ENCODE results near the gene RPH3AL. TPM values are rescaled to one million over a fixed set of nuclear protein-coding genes. Genes with fewer than 3 reads are reported as not detected.
"Not testable (repeated sequence)": the region's sequence is repeated elsewhere in the genome, so short reads cannot be mapped to it uniquely, and the experiment has no call there.

The RPH3AL gene
- total and polyA plus RNA-seq, 10 of the 15 experiments (the other 5 are each of a cell fraction or from before 2014, with no cell fraction given), result 0.04 to 1.2 (median 0.47) TPM; not detected in 2

DNA sequence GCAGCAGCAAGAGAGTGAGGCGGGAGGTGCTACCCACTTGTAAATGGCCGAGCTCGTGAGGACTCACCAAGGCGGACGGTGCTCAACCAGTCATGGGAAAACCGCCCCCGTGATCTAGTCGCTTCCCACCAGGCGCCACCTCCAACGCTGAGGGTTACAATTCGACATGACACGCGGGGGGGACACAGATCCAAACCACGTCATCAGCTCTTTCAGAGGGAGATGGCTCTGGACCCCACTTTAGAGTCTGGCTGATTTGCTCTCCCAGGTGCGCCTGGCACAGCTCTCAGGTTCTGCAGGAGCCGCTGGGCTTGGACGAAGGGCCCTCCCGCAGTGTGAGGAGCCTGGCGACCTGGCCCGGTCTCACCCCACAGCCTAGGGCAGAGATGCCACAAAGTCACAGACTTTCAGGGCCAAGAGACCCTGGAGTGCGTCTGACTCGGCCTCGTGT lies 150.1 kb downstream of the RPH3AL start (continued):
- TF ChIP-seq, protein P1, sequence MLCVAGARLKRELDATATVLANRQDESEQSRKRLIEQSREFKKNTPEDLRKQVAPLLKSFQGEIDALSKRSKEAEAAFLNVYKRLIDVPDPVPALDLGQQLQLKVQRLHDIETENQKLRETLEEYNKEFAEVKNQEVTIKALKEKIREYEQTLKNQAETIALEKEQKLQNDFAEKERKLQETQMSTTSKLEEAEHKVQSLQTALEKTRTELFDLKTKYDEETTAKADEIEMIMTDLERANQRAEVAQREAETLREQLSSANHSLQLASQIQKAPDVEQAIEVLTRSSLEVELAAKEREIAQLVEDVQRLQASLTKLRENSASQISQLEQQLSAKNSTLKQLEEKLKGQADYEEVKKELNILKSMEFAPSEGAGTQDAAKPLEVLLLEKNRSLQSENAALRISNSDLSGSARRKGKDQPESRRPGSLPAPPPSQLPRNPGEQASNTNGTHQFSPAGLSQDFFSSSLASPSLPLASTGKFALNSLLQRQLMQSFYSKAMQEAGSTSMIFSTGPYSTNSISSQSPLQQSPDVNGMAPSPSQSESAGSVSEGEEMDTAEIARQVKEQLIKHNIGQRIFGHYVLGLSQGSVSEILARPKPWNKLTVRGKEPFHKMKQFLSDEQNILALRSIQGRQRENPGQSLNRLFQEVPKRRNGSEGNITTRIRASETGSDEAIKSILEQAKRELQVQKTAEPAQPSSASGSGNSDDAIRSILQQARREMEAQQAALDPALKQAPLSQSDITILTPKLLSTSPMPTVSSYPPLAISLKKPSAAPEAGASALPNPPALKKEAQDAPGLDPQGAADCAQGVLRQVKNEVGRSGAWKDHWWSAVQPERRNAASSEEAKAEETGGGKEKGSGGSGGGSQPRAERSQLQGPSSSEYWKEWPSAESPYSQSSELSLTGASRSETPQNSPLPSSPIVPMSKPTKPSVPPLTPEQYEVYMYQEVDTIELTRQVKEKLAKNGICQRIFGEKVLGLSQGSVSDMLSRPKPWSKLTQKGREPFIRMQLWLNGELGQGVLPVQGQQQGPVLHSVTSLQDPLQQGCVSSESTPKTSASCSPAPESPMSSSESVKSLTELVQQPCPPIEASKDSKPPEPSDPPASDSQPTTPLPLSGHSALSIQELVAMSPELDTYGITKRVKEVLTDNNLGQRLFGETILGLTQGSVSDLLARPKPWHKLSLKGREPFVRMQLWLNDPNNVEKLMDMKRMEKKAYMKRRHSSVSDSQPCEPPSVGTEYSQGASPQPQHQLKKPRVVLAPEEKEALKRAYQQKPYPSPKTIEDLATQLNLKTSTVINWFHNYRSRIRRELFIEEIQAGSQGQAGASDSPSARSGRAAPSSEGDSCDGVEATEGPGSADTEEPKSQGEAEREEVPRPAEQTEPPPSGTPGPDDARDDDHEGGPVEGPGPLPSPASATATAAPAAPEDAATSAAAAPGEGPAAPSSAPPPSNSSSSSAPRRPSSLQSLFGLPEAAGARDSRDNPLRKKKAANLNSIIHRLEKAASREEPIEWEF (IDR thresholded peaks at IDR 0.05; ENCODE audit: insufficient replicate concordance, low read depth, low read length), result no peak
- TF ChIP-seq, protein P2, sequence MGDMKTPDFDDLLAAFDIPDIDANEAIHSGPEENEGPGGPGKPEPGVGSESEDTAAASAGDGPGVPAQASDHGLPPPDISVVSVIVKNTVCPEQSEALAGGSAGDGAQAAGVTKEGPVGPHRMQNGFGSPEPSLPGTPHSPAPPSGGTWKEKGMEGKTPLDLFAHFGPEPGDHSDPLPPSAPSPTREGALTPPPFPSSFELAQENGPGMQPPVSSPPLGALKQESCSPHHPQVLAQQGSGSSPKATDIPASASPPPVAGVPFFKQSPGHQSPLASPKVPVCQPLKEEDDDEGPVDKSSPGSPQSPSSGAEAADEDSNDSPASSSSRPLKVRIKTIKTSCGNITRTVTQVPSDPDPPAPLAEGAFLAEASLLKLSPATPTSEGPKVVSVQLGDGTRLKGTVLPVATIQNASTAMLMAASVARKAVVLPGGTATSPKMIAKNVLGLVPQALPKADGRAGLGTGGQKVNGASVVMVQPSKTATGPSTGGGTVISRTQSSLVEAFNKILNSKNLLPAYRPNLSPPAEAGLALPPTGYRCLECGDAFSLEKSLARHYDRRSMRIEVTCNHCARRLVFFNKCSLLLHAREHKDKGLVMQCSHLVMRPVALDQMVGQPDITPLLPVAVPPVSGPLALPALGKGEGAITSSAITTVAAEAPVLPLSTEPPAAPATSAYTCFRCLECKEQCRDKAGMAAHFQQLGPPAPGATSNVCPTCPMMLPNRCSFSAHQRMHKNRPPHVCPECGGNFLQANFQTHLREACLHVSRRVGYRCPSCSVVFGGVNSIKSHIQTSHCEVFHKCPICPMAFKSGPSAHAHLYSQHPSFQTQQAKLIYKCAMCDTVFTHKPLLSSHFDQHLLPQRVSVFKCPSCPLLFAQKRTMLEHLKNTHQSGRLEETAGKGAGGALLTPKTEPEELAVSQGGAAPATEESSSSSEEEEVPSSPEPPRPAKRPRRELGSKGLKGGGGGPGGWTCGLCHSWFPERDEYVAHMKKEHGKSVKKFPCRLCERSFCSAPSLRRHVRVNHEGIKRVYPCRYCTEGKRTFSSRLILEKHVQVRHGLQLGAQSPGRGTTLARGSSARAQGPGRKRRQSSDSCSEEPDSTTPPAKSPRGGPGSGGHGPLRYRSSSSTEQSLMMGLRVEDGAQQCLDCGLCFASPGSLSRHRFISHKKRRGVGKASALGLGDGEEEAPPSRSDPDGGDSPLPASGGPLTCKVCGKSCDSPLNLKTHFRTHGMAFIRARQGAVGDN (IDR thresholded peaks at IDR 0.05), result no peak
- TF ChIP-seq BHLHE40 (IDR thresholded peaks at IDR 0.05; ENCODE audit: borderline replicate concordance in 1 of 2, low read depth in 2 of 2, low read length in 1 of 2) (no peak), NR2C1 (IDR thresholded peaks at IDR 0.05) (no peak), DPF2 (IDR thresholded peaks at IDR 0.05) (no peak), HDAC6 (IDR thresholded peaks at IDR 0.05; ENCODE audit: unreplicated experiment) (no peak), HDGF (IDR thresholded peaks at IDR 0.05) (no peak), CBX3 (IDR thresholded peaks at IDR 0.05; ENCODE audit: borderline replicate concordance, low read depth) (no peak)

DNA sequence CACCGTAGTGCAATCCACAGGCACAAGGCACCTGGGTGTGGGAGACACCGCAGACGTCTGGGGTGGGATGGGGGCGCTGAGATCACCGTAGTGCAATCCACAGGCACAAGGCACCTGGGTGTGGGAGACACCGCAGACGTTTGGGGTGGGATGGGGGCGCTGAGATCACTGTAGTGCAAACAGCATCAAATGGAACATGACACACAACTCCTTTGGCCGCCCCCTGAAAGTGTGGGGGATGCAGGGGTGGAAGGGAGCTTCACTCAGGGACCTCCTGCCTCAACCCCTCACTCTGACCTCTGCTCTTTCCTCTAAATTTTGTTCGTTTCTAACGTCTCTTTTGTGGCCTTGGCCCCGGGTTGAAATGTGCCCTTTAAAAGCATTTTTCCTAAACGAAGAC lies 150.9 kb downstream of the RPH3AL start:
- RAD21 ChIA-PET (ENCODE audit: unreplicated experiment); H3K4me3 ChIP-seq: not testable (repeated sequence)

More for the DNA sequence above, 150.9 kb downstream of the RPH3AL start:
- H2AFZ ChIP-seq (ENCODE audit: control insufficient read depth, low read depth, low read length); POLR2A ChIA-PET; H3K27ac ChIP-seq (ENCODE audit: control insufficient read depth, insufficient read depth); SMC1A ChIA-PET (ENCODE audit: uncharacterized antibody, unreplicated experiment); H3K79me2 ChIP-seq (ENCODE audit: control insufficient read depth, insufficient read depth, low read length); H3K36me3 ChIP-seq (ENCODE audit: control insufficient read depth in 2 of 2, insufficient read depth in 2 of 2, low read length in 1 of 2); BruUV-seq (replicated peaks); FAIRE-seq; H3K4me1 ChIP-seq (ENCODE audit: control insufficient read depth, insufficient read depth, low read length); H4K20me1 ChIP-seq (ENCODE audit: control insufficient read depth, insufficient read depth); ATAC-seq; H3K9me3 ChIP-seq (replicated peaks; ENCODE audit: control insufficient read depth, insufficient read depth, low read length); intact Hi-C loops (cut with micrococcal nuclease; ENCODE audit: unreplicated experiment); DNase-seq (ENCODE audit: low read depth, low spot score); in situ Hi-C loops (cut with MboI); H3K9ac ChIP-seq (ENCODE audit: control insufficient read depth, insufficient read depth, low read length); CTCF ChIA-PET; H3K4me2 ChIP-seq (ENCODE audit: control insufficient read depth, insufficient read depth): not testable (repeated sequence)
- 18% methylated on average over 8 of the region's 13 CpGs for WGBS (ENCODE audit: insufficient coverage, insufficient replicate concordance, low lambda C conversion rate, missing lambda C conversion rate)
- H3K27me3 ChIP-seq (replicated peaks in 1 of 2; ENCODE audit: control insufficient read depth in 2 of 2, insufficient read depth in 2 of 2, low read length in 1 of 2), result peaks cover 2 to 10% of the 10 kb centered on the region in 2 experiments; a peak in 2 of 4 replicates
